ENCODE results near the gene CDCA4.
A peak's percentile ranks its signal among the peaks of the same experiment; 100 is the strongest.

The CDCA4 gene

GRCh38 chr14:104986487-104987164, 34.3 kb downstream of the CDCA4 start:
- H3K36me3 ChIP-seq (ENCODE audit: control insufficient read depth, insufficient read depth, low read length): peaks cover 3% of the 10 kb centered on the region
- H3K9me3 ChIP-seq (ENCODE audit: control insufficient read depth, insufficient read depth, low read length): no peaks in the 10 kb centered on the region
- no peak overlapping the region for H3K9ac ChIP-seq (ENCODE audit: low read depth, low read length)
- peak overlapping the region; percentile 65 for H3K4me3 ChIP-seq (ENCODE audit: low read depth, low read length)
- peaks cover 3% of the 10 kb centered on the region for H3K27me3 ChIP-seq (ENCODE audit: control insufficient read depth, insufficient read depth, low read length)
- H3K4me1 ChIP-seq (ENCODE audit: control insufficient read depth, insufficient read depth, low read length): no peaks in the 10 kb centered on the region

GRCh38 chr14:104985675-104986486, 35.0 kb downstream of the CDCA4 start, which contains the start of gene CLBA1:
TSS of gene CLBA1 (plus strand) at chr14:104985788. CDS start at chr14:104986432, 644 bp downstream.
- peaks cover 3% of the 10 kb centered on the region for H3K27me3 ChIP-seq (ENCODE audit: control insufficient read depth, insufficient read depth, low read length)
- peak within 1 kb of the TSS; percentile 47 for H3K9ac ChIP-seq (ENCODE audit: low read depth, low read length)
- peak within 1 kb of the TSS; percentile 65 for H3K4me3 ChIP-seq (ENCODE audit: low read depth, low read length)

GRCh38 chr14:104984056-104984894, 36.6 kb downstream of the CDCA4 start:
- H3K9me3 ChIP-seq (ENCODE audit: control insufficient read depth, insufficient read depth, low read length): no peaks in the 10 kb centered on the region
- no peaks in the 10 kb centered on the region for H3K4me1 ChIP-seq (ENCODE audit: control insufficient read depth, insufficient read depth, low read length)
- H3K9ac ChIP-seq (ENCODE audit: low read depth, low read length): no peak overlapping the region
- no peak overlapping the region for H3K4me3 ChIP-seq (ENCODE audit: low read depth, low read length)
- H3K36me3 ChIP-seq (ENCODE audit: control insufficient read depth, insufficient read depth, low read length): peaks cover 2% of the 10 kb centered on the region
- H3K27me3 ChIP-seq (ENCODE audit: control insufficient read depth, insufficient read depth, low read length): peaks cover 11% of the 10 kb centered on the region

More at GRCh38 chr14:104985675-104986486, 35.0 kb downstream of the CDCA4 start, which contains the start of gene CLBA1:
- H3K36me3 ChIP-seq (ENCODE audit: control insufficient read depth, insufficient read depth, low read length): peaks cover 3% of the 10 kb centered on the region
- no peaks in the 10 kb centered on the region for H3K9me3 ChIP-seq (ENCODE audit: control insufficient read depth, insufficient read depth, low read length)
- H3K4me1 ChIP-seq (ENCODE audit: control insufficient read depth, insufficient read depth, low read length): no peaks in the 10 kb centered on the region

GRCh38 chr14:104983231-104983721, 37.6 kb downstream of the CDCA4 start:
- Histone ChIP-seq H3K9me3 (ENCODE audit: control insufficient read depth, insufficient read depth, low read length) (no peaks in the 10 kb centered on the region), H3K27me3 (ENCODE audit: control insufficient read depth, insufficient read depth, low read length) (peaks cover 16% of the 10 kb centered on the region), H3K9ac (ENCODE audit: low read depth, low read length) (no peak overlapping the region), H3K4me1 (ENCODE audit: control insufficient read depth, insufficient read depth, low read length) (no peaks in the 10 kb centered on the region), H3K36me3 (ENCODE audit: control insufficient read depth, insufficient read depth, low read length) (no peaks in the 10 kb centered on the region), H3K4me3 (ENCODE audit: low read depth, low read length) (no peak overlapping the region)

GRCh38 chr14:104982548-104983230, 38.2 kb downstream of the CDCA4 start:
- Histone ChIP-seq H3K4me1 (ENCODE audit: control insufficient read depth, insufficient read depth, low read length) (no peaks in the 10 kb centered on the region), H3K9me3 (ENCODE audit: control insufficient read depth, insufficient read depth, low read length) (no peaks in the 10 kb centered on the region), H3K36me3 (ENCODE audit: control insufficient read depth, insufficient read depth, low read length) (no peaks in the 10 kb centered on the region), H3K27me3 (ENCODE audit: control insufficient read depth, insufficient read depth, low read length) (peaks cover 17% of the 10 kb centered on the region), H3K4me3 (ENCODE audit: low read depth, low read length) (no peak overlapping the region), H3K9ac (ENCODE audit: low read depth, low read length) (no peak overlapping the region)

- no peak overlapping the region for H3K9ac ChIP-seq (ENCODE audit: low read depth, low read length)
- peaks cover 25% of the 10 kb centered on the region for H3K27me3 ChIP-seq (ENCODE audit: control insufficient read depth, insufficient read depth, low read length)
- no peaks in the 10 kb centered on the region for H3K4me1 ChIP-seq (ENCODE audit: control insufficient read depth, insufficient read depth, low read length)
- no peaks in the 10 kb centered on the region for H3K36me3 ChIP-seq (ENCODE audit: control insufficient read depth, insufficient read depth, low read length)
- no peaks in the 10 kb centered on the region for H3K9me3 ChIP-seq (ENCODE audit: control insufficient read depth, insufficient read depth, low read length)
- H3K4me3 ChIP-seq (ENCODE audit: low read depth, low read length): no peak overlapping the region
These were observed 39.0 kb downstream of the CDCA4 start for GRCh38 chr14:104981699-104982541.

GRCh38 chr14:104980611-104981531, 40.0 kb downstream of the CDCA4 start:
- Histone ChIP-seq H3K4me3 (ENCODE audit: low read depth, low read length) (no peak overlapping the region), H3K4me1 (ENCODE audit: control insufficient read depth, insufficient read depth, low read length) (no peaks in the 10 kb centered on the region), H3K36me3 (ENCODE audit: control insufficient read depth, insufficient read depth, low read length) (no peaks in the 10 kb centered on the region), H3K27me3 (ENCODE audit: control insufficient read depth, insufficient read depth, low read length) (peaks cover 28% of the 10 kb centered on the region), H3K9me3 (ENCODE audit: control insufficient read depth, insufficient read depth, low read length) (no peaks in the 10 kb centered on the region), H3K9ac (ENCODE audit: low read depth, low read length) (no peak overlapping the region)

- Histone ChIP-seq H3K36me3 (ENCODE audit: control insufficient read depth, insufficient read depth, low read length) (no peaks in the 10 kb centered on the region), H3K9me3 (ENCODE audit: control insufficient read depth, insufficient read depth, low read length) (no peaks in the 10 kb centered on the region), H3K9ac (ENCODE audit: low read depth, low read length) (no peak overlapping the region), H3K4me1 (ENCODE audit: control insufficient read depth, insufficient read depth, low read length) (no peaks in the 10 kb centered on the region), H3K4me3 (ENCODE audit: low read depth, low read length) (no peak overlapping the region), H3K27me3 (ENCODE audit: control insufficient read depth, insufficient read depth, low read length) (peaks cover 28% of the 10 kb centered on the region)
These were observed 40.9 kb downstream of the CDCA4 start for GRCh38 chr14:104979758-104980610.

Data from iPS-15b (cell line).